IMR-90 (cell line): ENCODE measurements around the gene MAGEB17. TPM values are rescaled to one million over a fixed set of nuclear protein-coding genes. Genes with fewer than 3 reads are reported as not detected.

Experiments used
- ATAC-seq: fragments of 200-7000 bp; cut with Tn5 transposase; 2 replicates; pipeline ENCODE4 v1.9.1; 2020; ENCODE audit warnings: low read depth, mild to moderate bottlenecking, moderate library complexity
- BruUV-seq: library from RNA; stranded (reverse); fragments of 400-500 nt; replicated peaks from 2 replicates; lab custom pipeline; 2021; lab: Mats Ljungman, UMichigan
- CTCF ChIA-PET: fragments of 300-600 bp; formaldehyde crosslinking; extraction: SDS; loops from one replicate; lab custom pipeline; 2021; ENCODE audit warnings: antibody characterized with exemption; lab: Yijun Ruan, JAX
- POLR2A ChIA-PET: fragments of 300-600 bp; sonication (Branson Sonifier 250); formaldehyde crosslinking; loops from one replicate; lab custom pipeline; 2022; ENCODE audit warnings: antibody characterized with exemption; ENCODE audit not compliant: unreplicated experiment; lab: Charles Lee
- DNase-seq: peaks from one replicate; pipeline ENCODE4 v3.0.0; 2013
- H2AFZ ChIP-seq: replicated peaks from 2 replicates; pipeline ENCODE3; 2013; ENCODE audit warnings: low read length, mild to moderate bottlenecking; ENCODE audit not compliant: poor library complexity
- H2AK5ac ChIP-seq: 2 replicates; pipeline ENCODE4 v1.6.1; 2013; ENCODE audit warnings: low read depth, low read length, inconsistent platforms
- H2AK9ac ChIP-seq: replicated peaks from 2 replicates; pipeline ENCODE3; 2013; ENCODE audit warnings: mild to moderate bottlenecking, low read depth, low read length, moderate library complexity; ENCODE audit not compliant: poor library complexity
- H2BK120ac ChIP-seq: 2 replicates; pipeline ENCODE4 v1.6.1; 2013; ENCODE audit warnings: low read depth, low read length, inconsistent platforms
- H2BK15ac ChIP-seq: 3 replicates; pipeline ENCODE4 v1.6.1; 2013; ENCODE audit warnings: low read depth, low read length, inconsistent platforms
- H2BK20ac ChIP-seq: 2 replicates; pipeline ENCODE4 v1.6.1; 2013; ENCODE audit warnings: low read depth, mild to moderate bottlenecking, inconsistent platforms, low read length, moderate library complexity
- H2BK5ac ChIP-seq: 2 replicates; pipeline ENCODE4 v1.6.1; 2013; ENCODE audit warnings: mild to moderate bottlenecking, low read depth, low read length, inconsistent platforms; ENCODE audit not compliant: poor library complexity, severe bottlenecking
- H3K14ac ChIP-seq: replicated peaks from 2 replicates; pipeline ENCODE4 v1.6.1; 2013; ENCODE audit warnings: low read depth, low read length, inconsistent platforms
- H3K18ac ChIP-seq: 2 replicates; pipeline ENCODE4 v1.6.1; 2013; ENCODE audit warnings: low read depth, low read length, control low read depth
- H3K23ac ChIP-seq: 2 replicates; pipeline ENCODE4 v1.6.1; 2013; ENCODE audit warnings: low read depth, low read length, inconsistent platforms
- H3K27ac ChIP-seq: 2 replicates; pipeline ENCODE4 v1.5.1; 2013; ENCODE audit warnings: mild to moderate bottlenecking, control low read depth, low read length; ENCODE audit not compliant: insufficient read depth
- H3K27me3 ChIP-seq: 2 replicates; pipeline ENCODE4 v1.6.1; 2013; ENCODE audit warnings: low read length; ENCODE audit not compliant: control insufficient read depth, insufficient read depth
- H3K36me3 ChIP-seq: 2 replicates; pipeline ENCODE4 v1.6.1; 2013; ENCODE audit warnings: low read length, mixed read lengths; ENCODE audit not compliant: control insufficient read depth, insufficient read depth
- H3K4ac ChIP-seq: 2 replicates; pipeline ENCODE4 v1.6.1; 2013; ENCODE audit warnings: low read depth, low read length, inconsistent platforms
- H3K4me1 ChIP-seq: 2 replicates; pipeline ENCODE4 v1.6.1; 2013; ENCODE audit warnings: low read length, mixed read lengths; ENCODE audit not compliant: control insufficient read depth, insufficient read depth
- H3K4me2 ChIP-seq: 2 replicates; pipeline ENCODE4 v1.6.1; 2013; ENCODE audit warnings: low read depth, mild to moderate bottlenecking, control low read depth, low read length, moderate library complexity
- H3K4me3 ChIP-seq: 2 replicates; pipeline ENCODE4 v1.5.1; 2013; ENCODE audit warnings: low read depth, mild to moderate bottlenecking, control low read depth, low read length, moderate library complexity; ENCODE audit not compliant: insufficient read depth
- H3K56ac ChIP-seq: 2 replicates; pipeline ENCODE4 v1.6.1; 2013; ENCODE audit warnings: low read length, inconsistent platforms; ENCODE audit not compliant: insufficient read depth; ENCODE audit errors: extremely low read depth
- H3K79me1 ChIP-seq, 2 experiments: 2 replicates each; pipeline ENCODE4 v1.6.1; 2013; ENCODE audit warnings: low read length in 2 of 2, inconsistent platforms in 1 of 2, low read depth in 1 of 2
- H3K9ac ChIP-seq: 2 replicates; pipeline ENCODE4 v1.6.1; 2013; ENCODE audit warnings: low read depth, low read length, control low read depth
- H3K9me1 ChIP-seq: 2 replicates; pipeline ENCODE4 v1.6.1; 2013; ENCODE audit warnings: low read length, inconsistent platforms; ENCODE audit not compliant: insufficient read depth
- H3K9me3 ChIP-seq: 2 replicates; pipeline ENCODE4 v1.6.1; 2013; ENCODE audit warnings: low read length; ENCODE audit not compliant: control insufficient read depth, insufficient read depth
- H4K20me1 ChIP-seq: 2 replicates; pipeline ENCODE4 v1.6.1; 2013; ENCODE audit warnings: low read length, inconsistent platforms; ENCODE audit not compliant: insufficient read depth
- H4K5ac ChIP-seq: 2 replicates; pipeline ENCODE4 v1.6.1; 2013; ENCODE audit warnings: mild to moderate bottlenecking, low read depth, low read length, control low read depth
- H4K8ac ChIP-seq, 2 experiments: 2 replicates each; pipeline ENCODE4 v1.6.1; 2013; ENCODE audit warnings: low read depth in 2 of 2, low read length in 2 of 2, control low read depth in 1 of 2, inconsistent platforms in 1 of 2
- H4K91ac ChIP-seq: 2 replicates; pipeline ENCODE4 v1.6.1; 2013; ENCODE audit warnings: low read depth, low read length, inconsistent platforms; ENCODE audit not compliant: insufficient read depth
- BHLHE40 ChIP-seq: fragments of 150-350 bp; IDR thresholded peaks from 2 replicates; pipeline ENCODE4 v1.6.1; 2016; ENCODE audit warnings: mild to moderate bottlenecking, low read depth, low read length
- CEBPB ChIP-seq: IDR thresholded peaks from 2 replicates; pipeline ENCODE4 v1.6.1; 2012; ENCODE audit warnings: low read depth, low read length, improper control_type of control experiment
- CTCF ChIP-seq: conservative IDR thresholded peaks from 2 replicates; pipeline ENCODE4 v1.5.1; 2012; ENCODE audit warnings: mild to moderate bottlenecking, low read depth, low read length, improper control_type of control experiment
- MAZ ChIP-seq: IDR thresholded peaks from 2 replicates; pipeline ENCODE4 v1.6.1; 2012; ENCODE audit warnings: low read depth, mild to moderate bottlenecking, low read length, improper control_type of control experiment, moderate library complexity, borderline replicate concordance
- NFE2L2 ChIP-seq: fragments of 150-350 bp; IDR thresholded peaks from 2 replicates; pipeline ENCODE4 v1.6.1; 2016; ENCODE audit warnings: low read depth, mild to moderate bottlenecking, low read length
- POLR2A ChIP-seq: IDR thresholded peaks from 2 replicates; pipeline ENCODE4 v1.6.1; 2012; ENCODE audit warnings: mild to moderate bottlenecking, low read depth, low read length
- RAD21 ChIP-seq: IDR thresholded peaks from 2 replicates; pipeline ENCODE4 v1.6.1; 2012; ENCODE audit warnings: low read length, improper control_type of control experiment
- RCOR1 ChIP-seq: IDR thresholded peaks from 2 replicates; pipeline ENCODE4 v1.6.1; 2012; ENCODE audit warnings: mild to moderate bottlenecking, low read length, improper control_type of control experiment; ENCODE audit not compliant: insufficient replicate concordance
- RFX5 ChIP-seq: IDR thresholded peaks from 2 replicates; pipeline ENCODE4 v1.8.0; 2012; ENCODE audit warnings: low read depth, mild to moderate bottlenecking, low read length, moderate library complexity
- SMC3 ChIP-seq: fragments of 150-350 bp; IDR thresholded peaks from 2 replicates; pipeline ENCODE4 v1.6.1; 2016; ENCODE audit warnings: low read depth, mild to moderate bottlenecking, antibody characterized with exemption, low read length, moderate library complexity
- WGBS, 2 experiments: methylation state at CpG; one replicate each; pipeline versions ENCODE4 v1.1.5 to v1.1.7; 2013; ENCODE audit warnings: missing lambda C conversion rate in 2 of 2; ENCODE audit not compliant: insufficient read length in 1 of 2; ENCODE audit errors: extremely low coverage in 2 of 2; 5-methylcytosine and 5-hydroxymethylcytosine counted together
- dilution Hi-C: fragments of 300-500 bp; cut with HindIII; formaldehyde crosslinking; loops from one replicate; pipeline ENCODE4 v1.14.3; 2018; ENCODE audit warnings: low sequenced_read_pairs; ENCODE audit not compliant: unreplicated experiment
- in situ Hi-C: fragments of 300-500 bp; cut with MboI; formaldehyde crosslinking; loops from 3 replicates; pipeline ENCODE4 v1.14.3; 2019; ENCODE audit warnings: low sequenced_read_pairs, inconsistent platforms, mixed read lengths
- intact Hi-C: fragments of 100-400 bp; cut with micrococcal nuclease; formaldehyde crosslinking; loops from 2 replicates; pipeline ENCODE4 v1.10.0; 2022
- polyA plus RNA-seq, 3 experiments: library from polyadenylated mRNA; depleted of rRNA; stranded (reverse); fragments of >200 nt; gene quantifications; 2 replicates each; pipeline ENCODE4 v1.2.3, GENCODE V29; 2012; ENCODE audit warnings: low replicate concordance in 1 of 3
- total RNA-seq: library from RNA; depleted of rRNA; stranded (reverse); fragments of >200 nt; gene quantifications from 2 replicates; pipeline ENCODE4 v1.2.3, GENCODE V29; 2012
- TF ChIP-seq, protein P1 (sequence below): fragments of 150-350 bp; IDR thresholded peaks from 2 replicates; pipeline ENCODE4 v1.6.1; 2016; ENCODE audit warnings: low read depth, mild to moderate bottlenecking, low read length, moderate library complexity, borderline replicate concordance

MAGEB17 gene
- total and polyA plus RNA-seq, 2 of the 4 experiments (the other 2 are of a cell fraction): under 0.01 to 0.34 TPM

GRCh38 chrX:16130707-16131106 lies 36.6 kb upstream of the MAGEB17 start:
- no peak overlapping the region for H4K5ac ChIP-seq
- no peak for ATAC-seq
- no peak for TF ChIP-seq SMC3
- TF ChIP-seq RAD21: no peak
- no peak for TF ChIP-seq CTCF
- no peak for TF ChIP-seq POLR2A
- TF ChIP-seq MAZ: no peak
- TF ChIP-seq, protein P1, sequence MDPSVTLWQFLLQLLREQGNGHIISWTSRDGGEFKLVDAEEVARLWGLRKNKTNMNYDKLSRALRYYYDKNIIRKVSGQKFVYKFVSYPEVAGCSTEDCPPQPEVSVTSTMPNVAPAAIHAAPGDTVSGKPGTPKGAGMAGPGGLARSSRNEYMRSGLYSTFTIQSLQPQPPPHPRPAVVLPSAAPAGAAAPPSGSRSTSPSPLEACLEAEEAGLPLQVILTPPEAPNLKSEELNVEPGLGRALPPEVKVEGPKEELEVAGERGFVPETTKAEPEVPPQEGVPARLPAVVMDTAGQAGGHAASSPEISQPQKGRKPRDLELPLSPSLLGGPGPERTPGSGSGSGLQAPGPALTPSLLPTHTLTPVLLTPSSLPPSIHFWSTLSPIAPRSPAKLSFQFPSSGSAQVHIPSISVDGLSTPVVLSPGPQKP: no peak
- no peak for TF ChIP-seq RCOR1
- no peak for TF ChIP-seq CEBPB
- no peak for TF ChIP-seq BHLHE40
- no peak for TF ChIP-seq NFE2L2
- no peak for TF ChIP-seq RFX5
- no peak overlapping the region for H3K27ac ChIP-seq
- no peak overlapping the region for H3K18ac ChIP-seq
- no peak overlapping the region for H3K4me3 ChIP-seq
- ChIA-PET POLR2A (interaction anchor here (0.5 kb wide), 1 partner anchor 175 kb away, joined by 3 read pairs; no protein-coding TSS in a partner anchor), CTCF (no interaction called here)
- no peaks in the 10 kb centered on the region; the same call in none of the 2 replicates for H3K27me3 ChIP-seq
- no peak overlapping the region for H2BK15ac ChIP-seq
- H3K9me3 ChIP-seq: no peaks in the 10 kb centered on the region
- H2BK120ac ChIP-seq: no peak overlapping the region
- H3K9me1 ChIP-seq: no peaks in the 10 kb centered on the region
- no peak overlapping the region for H2AK9ac ChIP-seq
- dilution Hi-C loops: no loop called here
- H3K36me3 ChIP-seq: no peaks in the 10 kb centered on the region
- H4K20me1 ChIP-seq: no peaks in the 10 kb centered on the region
- H2BK20ac ChIP-seq: no peak overlapping the region
- H2AFZ ChIP-seq: no peak overlapping the region
- no peak overlapping the region for H3K4ac ChIP-seq
- DNase-seq: no peak
- peaks cover under 1% of the 10 kb centered on the region; the same call in 1 of the 2 replicates for H3K4me1 ChIP-seq
- BruUV-seq: no TSS peak
- no peak overlapping the region for H4K91ac ChIP-seq
- peaks cover 0 to 8% of the 10 kb centered on the region in 2 experiments; a peak in 2 of 4 replicates for H3K79me1 ChIP-seq
- H3K56ac ChIP-seq: no peak overlapping the region
- H3K4me2 ChIP-seq: no peak overlapping the region
- H2BK5ac ChIP-seq: no peak overlapping the region
- no peak overlapping the region for H4K8ac ChIP-seq
- intact Hi-C loops: no loop called here
- H2AK5ac ChIP-seq: no peak overlapping the region
- no peak overlapping the region for H3K14ac ChIP-seq
- H3K23ac ChIP-seq: no peak overlapping the region
- no CpG with 5 or more reads among the region's 2 CpGs for WGBS, 2 experiments
- in situ Hi-C loops: no loop called here
- H3K9ac ChIP-seq: no peak overlapping the region
